OCI-LY7 (cell line): ENCODE data around the gene NUDT14.

Source experiments
- CTCF ChIP-seq: fragments of 200-600 bp; sonication (generic); conservative IDR thresholded peaks from 2 replicates; pipeline ENCODE4 v1.5.1; 2014; ENCODE audit warnings: mild to moderate bottlenecking, antibody characterized with exemption, low read length, moderate library complexity, mixed read lengths
- EZH2phosphoT487 ChIP-seq: fragments of 200-600 bp; sonication (generic); IDR thresholded peaks from 2 replicates; pipeline ENCODE4 v1.6.1; 2018; ENCODE audit warnings: low read depth, borderline replicate concordance, mild to moderate bottlenecking, mixed run types, antibody characterized with exemption, low read length, moderate library complexity, mixed read lengths

GRCh38 chr14:105178868-105179140, 2.3 kb downstream of the NUDT14 start:
- TF ChIP-seq CTCF, result no peak
- no peak for TF ChIP-seq EZH2phosphoT487
